Suprapubic skin (tissue), 4 donors: Measurements from ENCODE around the gene OR2A42.
"Not testable (repeated sequence)": the region's sequence is repeated elsewhere in the genome, so short reads cannot be mapped to it uniquely, and the experiment has no call there.

ENCODE experiments used
- POLR2A ChIP-seq, 2 donors: fragments of 450-650 bp; IDR thresholded peaks; one replicate each; pipeline ENCODE4 v1.6.1; 2017; ENCODE audit warnings: antibody characterized with exemption in 2 of 2, mild to moderate bottlenecking in 2 of 2, moderate library complexity in 2 of 2
- POLR2AphosphoS5 ChIP-seq, 3 donors: sonication (generic); formaldehyde crosslinking; IDR thresholded peaks; one replicate each; pipeline ENCODE4 v1.6.1; 2017; ENCODE audit warnings: antibody characterized with exemption in 3 of 3
- TF ChIP-seq, protein P1 (sequence below), 2 donors: fragments of 200-600 bp in 1 of 2; fragments of 450-650 bp in 1 of 2; sonication (generic) in 1 of 2; IDR thresholded peaks; one replicate each; pipeline ENCODE4 v1.5.1; 2016 to 2019; ENCODE audit warnings: antibody characterized with exemption in 2 of 2, mild to moderate bottlenecking in 1 of 2, moderate library complexity in 1 of 2

DNA sequence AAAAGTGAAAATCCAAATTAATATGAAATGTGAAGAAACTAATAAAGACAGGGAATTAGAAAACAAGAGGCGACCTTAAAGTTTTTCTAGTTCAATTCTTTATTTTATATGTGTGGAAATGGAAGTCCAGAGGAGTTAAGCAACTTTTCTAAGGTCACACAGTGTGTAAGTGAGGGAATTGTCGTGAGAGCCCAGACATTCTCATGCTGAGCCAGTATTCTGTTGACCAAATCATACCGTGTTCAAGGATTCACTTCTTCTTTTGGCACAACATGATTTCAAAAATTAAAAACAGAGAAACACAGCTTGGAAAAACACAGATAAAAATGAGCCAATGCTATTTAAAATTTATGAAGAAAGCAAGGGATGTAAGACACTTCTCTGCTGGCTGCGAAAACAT, 12.5 kb downstream of the OR2A42 start:
- not testable (repeated sequence) for TF ChIP-seq POLR2A, POLR2AphosphoS5 (IDR thresholded peaks at IDR 0.05)
- TF ChIP-seq, protein P1, sequence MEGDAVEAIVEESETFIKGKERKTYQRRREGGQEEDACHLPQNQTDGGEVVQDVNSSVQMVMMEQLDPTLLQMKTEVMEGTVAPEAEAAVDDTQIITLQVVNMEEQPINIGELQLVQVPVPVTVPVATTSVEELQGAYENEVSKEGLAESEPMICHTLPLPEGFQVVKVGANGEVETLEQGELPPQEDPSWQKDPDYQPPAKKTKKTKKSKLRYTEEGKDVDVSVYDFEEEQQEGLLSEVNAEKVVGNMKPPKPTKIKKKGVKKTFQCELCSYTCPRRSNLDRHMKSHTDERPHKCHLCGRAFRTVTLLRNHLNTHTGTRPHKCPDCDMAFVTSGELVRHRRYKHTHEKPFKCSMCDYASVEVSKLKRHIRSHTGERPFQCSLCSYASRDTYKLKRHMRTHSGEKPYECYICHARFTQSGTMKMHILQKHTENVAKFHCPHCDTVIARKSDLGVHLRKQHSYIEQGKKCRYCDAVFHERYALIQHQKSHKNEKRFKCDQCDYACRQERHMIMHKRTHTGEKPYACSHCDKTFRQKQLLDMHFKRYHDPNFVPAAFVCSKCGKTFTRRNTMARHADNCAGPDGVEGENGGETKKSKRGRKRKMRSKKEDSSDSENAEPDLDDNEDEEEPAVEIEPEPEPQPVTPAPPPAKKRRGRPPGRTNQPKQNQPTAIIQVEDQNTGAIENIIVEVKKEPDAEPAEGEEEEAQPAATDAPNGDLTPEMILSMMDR (IDR thresholded peaks at IDR 0.05): not testable (repeated sequence)
